GM21526 (cell line): ENCODE measurements around the gene FCMR.

Experiments
- ATAC-seq: cut with Tn5 transposase; IDR thresholded peaks from one replicate; pipeline ENCODE4 v1.9.1; 2021; ENCODE audit warnings: moderate library complexity; ENCODE audit not compliant: unreplicated experiment, low FRiP score

The FCMR gene

DNA sequence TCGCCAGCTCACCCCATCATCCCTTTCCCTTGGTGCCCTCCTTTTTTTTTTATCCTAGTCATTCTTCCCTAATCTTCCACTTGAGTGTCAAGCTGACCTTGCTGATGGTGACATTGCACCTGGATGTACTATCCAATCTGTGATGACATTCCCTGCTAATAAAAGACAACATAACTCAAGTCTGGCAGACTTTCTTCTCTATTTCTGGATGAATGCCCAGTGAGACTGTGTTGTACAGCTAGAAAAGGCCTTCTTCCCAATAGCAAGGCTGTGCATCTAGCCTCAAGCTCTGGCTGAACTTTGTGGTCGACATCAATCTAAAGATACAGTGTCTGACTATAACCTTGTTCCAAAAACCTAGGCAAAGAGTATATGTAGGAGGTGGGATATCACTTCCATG, 18.1 kb downstream of the FCMR start:
- no peak for ATAC-seq

DNA sequence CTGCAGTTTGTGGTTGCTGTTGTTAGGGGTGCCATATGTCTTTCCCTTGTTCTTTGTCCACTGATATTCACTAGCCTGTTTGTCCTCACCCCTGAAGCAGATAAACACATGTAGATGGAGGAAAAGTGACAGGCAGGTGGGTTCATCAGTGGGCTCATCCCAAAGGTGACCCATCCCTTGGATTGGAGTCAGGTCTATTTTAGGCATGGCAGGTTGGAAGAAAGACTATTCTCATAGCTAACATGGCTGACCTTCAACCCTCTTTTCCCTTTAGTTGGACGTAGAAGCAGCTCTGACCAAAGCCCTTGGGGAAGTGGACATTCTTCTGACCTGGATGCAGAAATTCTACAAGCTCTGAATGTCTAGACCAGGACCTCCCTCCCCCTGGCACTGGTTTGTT, 19.0 kb downstream of the FCMR start:
- no peak for ATAC-seq

DNA sequence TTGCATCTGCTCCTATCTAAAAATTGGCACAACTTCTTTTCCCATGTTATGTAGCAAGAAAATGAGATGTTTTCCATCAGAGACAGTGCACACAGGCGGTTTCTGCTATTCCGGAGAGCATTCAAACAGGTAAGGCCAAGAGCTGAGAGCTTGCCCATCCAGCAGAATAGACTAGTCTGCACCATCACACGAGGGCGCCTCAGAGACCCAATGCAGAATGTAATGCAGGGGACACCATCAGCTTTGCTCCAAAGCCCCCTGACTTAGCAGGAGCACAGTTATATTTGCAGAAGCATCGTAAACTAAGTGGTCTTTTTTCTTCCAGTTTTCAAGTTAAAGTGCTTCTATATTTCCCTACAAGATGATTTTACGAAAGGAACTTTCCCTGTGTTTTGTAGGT, 19.8 kb downstream of the FCMR start:
- no peak for ATAC-seq

DNA sequence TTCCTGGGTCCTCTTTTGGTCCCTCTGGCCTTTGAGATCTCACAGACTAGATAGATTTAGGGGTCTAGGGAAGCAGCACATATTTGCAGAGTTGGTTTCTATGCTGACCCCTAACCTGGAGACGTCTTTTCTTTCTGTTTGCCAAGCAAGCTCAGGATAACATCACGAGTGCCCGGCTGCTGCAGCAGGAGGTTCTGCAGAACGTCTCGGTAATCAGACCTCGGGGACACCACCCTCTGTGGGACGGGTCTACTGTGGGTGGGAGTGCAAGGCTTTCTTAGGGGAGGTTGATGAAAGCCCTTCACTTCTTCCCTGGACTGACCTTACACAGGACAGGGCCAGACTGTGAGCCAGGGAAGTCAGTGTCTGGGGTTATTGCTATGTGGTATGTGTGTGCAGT, 21.6 kb downstream of the FCMR start:
- no peak for ATAC-seq

DNA sequence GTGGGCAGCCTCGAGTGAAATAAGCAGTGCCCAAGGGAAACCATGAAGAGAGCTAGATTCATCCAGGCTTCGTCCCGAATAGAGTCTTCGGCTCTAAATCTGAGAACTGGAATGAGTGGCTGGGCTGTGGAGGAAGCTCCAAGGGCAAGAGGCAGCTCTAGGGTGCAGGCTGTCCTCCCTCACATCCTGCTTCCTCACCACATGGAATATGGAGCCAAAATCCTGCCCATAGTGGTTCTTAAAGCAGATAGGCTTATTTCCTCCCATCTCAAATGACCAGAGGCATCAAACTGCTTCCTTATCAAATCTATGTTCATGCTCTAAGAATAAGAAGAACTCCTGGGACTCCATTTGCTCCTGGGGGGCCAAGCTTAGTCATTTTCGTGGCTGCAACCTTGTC, 22.0 kb downstream of the FCMR start:
- ATAC-seq, result no peak

DNA sequence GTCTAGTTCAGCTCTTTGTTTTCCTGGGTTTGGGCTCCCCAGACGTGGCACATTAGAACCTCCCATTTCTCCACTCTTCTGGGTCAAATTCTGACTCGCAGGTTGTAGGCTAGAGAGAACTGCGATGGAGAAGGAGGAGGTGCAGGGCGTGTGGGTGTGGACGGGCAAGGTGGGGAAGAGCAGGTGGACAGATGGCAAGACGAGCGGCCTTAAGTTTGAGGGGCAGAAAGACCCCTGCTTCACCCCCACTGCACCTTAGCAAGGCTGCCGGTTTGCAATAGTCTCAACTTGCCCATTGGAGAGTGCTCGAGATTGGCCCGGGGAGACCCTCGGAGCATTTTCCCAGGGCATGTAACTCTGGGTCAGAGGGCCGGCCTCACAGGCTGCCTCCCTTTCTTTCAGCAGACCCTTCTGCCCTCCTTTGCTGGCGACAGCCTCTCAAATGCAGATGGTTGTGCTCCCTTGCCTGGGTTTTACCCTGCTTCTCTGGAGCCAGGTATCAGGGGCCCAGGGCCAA, 22.8 kb downstream of the FCMR start:
- no peak for ATAC-seq

DNA sequence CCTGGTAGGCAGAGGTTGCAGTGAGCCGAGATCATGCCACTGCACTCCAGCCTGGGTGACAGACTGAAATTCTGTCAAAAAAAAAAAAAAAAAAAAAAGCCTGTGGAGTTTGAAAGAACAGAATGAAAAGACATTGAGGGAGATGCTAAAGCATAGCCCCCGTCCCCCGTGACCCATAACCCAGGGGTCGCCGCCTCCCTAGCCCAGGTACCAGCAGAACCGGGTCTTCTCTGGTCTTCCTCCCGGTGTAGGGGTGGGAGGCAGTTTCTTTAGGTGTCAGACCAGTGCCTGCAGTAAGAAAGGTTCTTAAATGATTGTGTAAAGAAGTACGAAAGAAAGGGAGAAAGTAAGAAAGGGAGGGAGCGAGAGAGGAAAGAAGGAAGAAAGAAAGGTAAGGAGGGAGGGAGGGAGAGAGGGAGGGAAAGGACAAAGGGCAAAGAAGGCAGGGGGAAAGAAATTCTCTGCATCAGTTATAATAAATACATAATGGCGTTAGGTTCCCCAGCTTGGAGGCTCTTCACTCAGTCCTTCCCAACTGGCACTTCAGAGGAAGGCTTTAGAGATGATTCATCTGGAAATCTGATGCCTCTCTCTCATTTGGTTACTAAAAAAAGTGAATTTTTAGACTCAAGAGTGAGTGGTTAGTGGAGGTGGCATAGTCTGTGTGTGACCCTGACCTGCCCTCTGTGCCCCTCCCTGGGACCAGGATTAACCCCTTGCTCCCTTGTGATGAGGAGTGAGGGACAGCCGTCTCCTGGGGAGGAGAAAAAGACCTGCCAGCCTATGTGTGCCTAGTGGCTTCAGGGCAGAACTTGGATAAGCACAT, 23.4 kb downstream of the FCMR start:
- no peak for ATAC-seq

DNA sequence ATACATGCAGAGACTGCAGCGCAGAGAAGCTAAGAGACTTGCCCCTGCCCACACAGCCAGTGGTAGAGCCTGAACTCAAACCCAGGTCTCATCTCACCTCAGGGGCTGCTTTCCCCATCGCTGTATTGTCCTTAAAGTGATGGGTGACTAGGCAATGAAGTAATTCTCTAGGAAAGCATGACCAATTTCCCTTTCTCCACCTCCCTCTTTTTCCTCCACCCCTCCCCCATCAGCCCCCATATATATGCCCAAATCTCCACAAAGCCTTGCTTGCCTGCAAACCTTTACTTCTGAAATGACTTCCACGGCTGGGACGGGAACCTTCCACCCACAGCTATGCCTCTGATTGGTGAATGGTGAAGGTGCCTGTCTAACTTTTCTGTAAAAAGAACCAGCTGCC, 24.6 kb downstream of the FCMR start, which contains the start of gene IL24:
IL24 (plus strand) TSS at position 269 of the 400 bp plus-strand sequence. CDS start 390 bp downstream, outside the sequence.
- ATAC-seq, result no peak

DNA sequence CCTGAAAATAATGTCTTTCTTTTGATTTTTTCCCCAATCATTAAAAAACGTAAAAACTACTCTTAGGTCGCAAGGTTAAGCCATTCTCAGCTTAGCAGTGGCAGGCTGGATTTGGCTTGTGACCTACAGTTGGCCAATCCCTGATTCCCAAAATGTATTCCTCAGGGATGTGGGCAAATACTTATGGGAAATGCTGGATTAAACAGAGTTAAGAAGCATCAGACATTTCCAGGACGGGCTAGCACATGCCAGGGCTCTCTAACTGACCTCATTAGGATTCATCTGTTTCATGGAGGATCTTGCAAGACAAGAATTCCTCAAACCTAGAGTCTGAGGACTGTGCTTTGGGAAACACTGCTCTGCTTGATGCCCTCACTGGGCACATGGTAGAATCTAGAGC, 25.5 kb downstream of the FCMR start:
- ATAC-seq, result no peak

DNA sequence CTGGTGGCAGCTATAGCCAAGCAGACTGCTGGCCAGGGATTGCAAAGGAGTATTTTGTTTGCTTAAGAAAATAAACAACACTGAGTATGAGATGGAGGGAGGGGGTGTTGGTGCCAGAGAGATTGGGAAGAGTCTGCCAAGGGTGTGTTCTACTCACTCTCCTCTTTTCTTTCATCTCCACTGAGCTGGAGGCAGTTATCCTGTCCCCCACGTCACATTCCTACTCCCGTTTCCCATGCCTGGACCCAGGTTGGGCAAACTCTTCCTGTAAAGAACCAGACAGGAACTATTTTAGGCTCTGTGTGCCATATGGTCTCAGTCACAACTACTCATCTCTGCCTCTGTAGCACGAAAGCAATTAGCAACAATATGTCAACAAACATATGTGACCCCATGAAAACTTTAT, 25.9 kb downstream of the FCMR start:
- no peak for ATAC-seq

DNA sequence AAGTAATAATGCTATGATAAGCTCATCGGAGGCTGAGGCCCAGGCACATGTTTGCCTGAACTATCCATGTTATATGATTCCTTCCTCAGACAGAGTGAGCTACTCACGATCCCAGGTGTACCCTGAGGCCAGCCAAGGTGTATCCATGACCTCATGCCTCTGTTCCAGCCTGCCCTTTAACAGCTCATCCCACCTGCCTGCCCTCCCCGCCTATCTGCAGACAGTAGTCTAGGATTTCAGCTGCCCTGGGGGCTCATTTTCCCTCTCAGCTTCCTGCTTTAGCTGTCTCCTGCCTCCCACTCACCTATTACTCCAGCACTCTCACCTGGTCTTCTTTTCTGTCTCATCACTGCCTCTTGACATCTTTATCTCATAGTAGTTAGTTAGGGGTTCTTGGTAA, 26.4 kb downstream of the FCMR start:
- ATAC-seq, result no peak

DNA sequence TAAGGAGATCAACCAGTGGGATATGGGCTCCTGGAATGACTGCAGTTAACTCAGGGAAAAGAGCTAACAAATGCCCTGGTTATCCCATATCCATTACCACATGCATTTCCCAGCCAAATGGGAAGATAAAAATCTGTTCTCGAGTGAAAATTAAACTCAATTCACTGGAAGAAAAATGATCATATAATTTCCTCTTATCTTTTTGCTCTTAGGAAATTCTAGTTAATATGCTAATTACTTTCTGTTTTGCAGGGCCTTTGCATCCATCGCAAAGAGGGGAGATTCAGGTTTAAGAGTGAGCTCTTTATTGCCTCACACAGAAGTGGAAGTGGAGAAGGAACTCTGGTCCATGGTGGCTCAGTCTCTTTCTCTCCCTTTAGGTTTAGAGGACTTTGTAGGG, 28.4 kb downstream of the FCMR start:
- no peak for ATAC-seq

DNA sequence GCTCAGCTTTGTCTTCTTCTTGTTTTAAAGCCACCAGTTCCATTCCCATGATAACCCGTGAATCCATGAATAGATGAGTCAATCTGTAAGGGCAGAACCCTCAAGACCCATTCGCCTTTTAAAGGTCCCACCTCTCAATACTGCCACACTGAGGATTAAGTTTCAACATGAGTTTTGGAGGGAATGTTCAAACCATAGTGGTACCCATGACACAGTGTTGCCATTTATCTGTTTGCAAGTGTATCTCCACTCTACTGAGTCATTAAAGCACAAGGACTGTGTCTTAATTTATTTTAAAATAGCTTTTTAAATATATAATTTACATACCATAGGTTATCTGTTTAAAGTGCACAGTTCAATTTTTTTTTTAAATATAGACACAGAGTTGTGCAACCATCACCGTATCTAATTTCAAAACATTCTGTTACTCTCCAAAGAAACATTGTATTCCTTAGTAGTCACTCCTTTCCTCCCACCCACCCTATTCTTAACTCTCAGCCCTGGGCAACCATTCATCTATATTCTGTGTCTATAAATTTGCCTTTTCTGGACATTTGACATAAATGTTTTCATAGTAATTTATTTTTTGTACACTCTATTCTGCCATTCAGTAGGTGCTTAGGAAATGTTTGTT, 29.3 kb downstream of the FCMR start:
- ATAC-seq, result no peak

DNA sequence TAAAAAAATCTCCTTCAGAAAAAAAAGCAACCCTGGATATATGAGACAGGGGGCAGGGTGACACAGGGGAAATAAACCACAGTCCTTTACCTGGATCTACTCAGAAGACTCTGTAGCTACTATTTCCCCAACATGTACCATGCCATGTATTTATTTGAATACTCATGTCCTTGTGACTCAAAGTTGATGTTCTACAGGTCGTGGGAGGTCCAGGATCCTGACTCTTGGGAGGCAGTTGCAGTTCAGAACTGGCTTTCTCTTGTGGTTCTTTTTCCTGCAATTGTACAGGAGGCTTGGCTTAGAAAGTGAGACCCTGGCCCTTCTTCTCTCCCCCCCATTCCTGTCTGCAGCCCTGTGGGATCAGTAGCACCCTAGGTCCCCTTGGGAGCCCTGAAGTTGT, 30.3 kb downstream of the FCMR start:
- no peak for ATAC-seq

DNA sequence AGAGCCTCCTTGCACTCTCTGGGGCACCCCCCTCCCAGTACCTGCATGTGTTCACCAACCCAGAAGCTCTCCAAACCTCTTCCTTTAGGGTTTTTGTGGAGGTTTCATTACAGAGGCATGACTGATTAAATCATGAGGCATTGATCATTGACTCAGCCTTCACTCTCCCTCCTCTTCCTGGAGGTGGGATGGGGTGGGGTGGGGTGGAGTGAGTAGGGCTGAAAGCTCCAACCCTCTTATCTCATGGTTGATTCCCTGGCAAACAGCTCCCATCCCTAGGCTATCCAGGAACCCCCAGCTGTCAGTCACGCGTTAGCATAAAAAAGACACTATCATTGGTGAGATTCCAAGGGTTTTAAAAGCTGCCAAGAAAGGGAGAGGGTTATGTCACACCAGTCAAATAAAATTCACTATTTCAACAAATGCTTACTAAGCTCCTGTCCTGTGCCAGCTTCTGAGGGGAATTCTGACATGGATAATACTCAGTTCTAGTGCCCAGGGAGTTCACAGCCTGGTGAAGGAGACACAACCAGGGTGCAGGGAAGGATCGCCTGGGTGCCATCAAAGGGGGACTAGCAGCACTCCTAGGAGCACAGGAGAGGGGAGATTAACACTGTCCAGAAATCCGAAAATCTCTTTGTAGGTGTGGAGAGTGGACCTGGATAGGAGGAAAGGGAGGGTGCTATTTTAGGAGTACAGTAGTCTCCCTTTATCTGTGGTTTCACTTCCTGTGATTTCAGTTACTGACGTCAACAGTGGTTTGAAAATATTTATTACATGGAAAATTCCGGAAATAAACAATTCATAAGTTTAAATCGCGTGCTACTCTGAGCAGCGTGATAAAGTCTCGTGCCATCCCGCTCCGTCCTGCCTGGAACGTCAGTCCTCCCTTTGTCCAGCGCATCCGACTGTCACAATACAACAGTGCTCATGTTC, 31.3 kb downstream of the FCMR start:
- no peak for ATAC-seq

DNA sequence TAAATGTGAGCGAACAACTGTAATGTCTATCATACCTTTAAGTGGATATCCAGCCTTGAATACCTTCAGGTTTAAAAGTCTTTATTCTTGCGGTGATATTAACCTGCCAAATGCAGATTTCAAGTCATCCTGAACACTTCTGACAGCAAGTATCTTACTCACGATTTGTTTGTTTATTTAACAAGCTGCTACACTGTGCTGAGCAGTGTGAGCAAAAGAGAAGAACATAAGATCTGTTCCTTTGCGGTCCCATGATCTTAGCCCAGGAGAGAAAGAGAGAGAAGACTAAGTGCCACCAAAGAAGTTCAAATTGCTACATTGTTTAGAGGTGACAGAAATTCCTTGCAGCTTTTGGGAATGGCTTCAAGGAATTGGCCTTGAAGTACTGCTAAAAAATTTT, 34.0 kb downstream of the FCMR start:
- ATAC-seq, result no peak

DNA sequence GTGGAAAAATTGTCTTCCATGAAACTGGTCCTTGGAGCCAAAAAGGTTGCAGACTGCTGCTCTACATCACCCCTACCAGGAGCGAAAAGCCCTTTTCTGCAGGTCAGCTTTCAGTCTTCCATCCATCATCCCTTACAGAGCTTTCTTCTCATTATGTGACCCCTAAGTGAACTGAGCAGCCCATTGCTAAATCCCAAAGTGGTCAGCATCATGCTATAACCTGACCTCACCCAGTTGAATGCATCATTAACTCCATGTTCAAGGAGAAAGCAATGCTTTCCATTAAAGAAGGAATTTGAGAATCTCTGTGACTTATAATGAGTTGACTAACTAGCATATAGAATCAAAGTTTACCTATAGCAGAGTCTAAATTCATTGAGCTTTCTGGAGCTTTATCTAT, 34.9 kb downstream of the FCMR start:
- ATAC-seq, result no peak

DNA sequence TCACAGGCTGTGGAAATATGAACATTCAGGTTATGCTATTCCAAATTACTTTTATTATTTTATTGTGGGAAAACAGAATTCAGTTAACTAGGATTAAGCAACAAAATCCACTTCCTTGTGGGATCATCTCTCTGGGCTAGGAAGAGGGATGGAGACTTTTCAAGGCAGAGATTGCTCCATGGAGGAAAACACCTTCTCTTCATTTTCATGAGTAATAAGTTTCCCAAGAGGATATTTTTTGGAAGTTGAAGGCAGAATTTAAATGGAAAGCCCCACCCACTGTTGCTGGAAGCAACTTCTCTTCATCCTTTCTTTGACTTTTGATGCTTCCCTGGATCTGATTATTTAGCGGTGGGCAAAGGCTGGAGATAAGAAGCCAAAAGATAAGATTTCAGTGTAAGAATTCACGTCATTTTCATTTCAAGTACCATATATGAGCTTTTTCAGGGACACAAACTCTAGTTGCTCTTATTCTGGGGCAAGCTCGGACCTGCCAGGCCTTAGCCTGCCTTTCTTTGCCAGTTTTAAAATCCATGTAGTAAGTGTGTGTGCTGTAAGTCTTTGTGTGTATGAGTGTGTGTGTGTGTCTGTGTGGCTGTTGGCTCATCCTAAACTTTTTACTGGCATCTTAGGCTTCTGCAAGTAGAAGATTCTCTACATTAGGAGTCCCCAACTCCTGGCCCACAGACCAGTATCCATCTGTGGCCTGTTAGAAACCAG, 36.2 kb downstream of the FCMR start:
- no peak for ATAC-seq

DNA sequence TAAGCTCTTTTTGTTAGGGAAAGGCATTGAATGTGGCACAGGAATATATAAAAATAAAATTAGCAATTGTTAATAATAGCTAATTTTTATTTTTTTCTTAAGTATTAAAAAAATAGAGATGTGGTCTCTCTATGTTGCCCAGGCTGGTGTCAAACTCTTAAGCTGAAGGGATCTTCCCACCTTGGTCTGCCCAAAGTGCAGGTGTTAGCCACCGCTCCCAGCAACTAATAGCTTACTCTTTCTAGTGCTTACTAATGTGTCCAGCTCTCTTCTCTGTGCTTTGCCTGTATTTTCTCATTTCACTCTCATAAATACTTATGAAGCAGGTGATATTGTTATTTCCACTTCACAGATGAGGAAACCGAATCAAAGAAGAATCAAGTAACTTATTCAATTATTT, 37.9 kb downstream of the FCMR start:
- no peak for ATAC-seq

DNA sequence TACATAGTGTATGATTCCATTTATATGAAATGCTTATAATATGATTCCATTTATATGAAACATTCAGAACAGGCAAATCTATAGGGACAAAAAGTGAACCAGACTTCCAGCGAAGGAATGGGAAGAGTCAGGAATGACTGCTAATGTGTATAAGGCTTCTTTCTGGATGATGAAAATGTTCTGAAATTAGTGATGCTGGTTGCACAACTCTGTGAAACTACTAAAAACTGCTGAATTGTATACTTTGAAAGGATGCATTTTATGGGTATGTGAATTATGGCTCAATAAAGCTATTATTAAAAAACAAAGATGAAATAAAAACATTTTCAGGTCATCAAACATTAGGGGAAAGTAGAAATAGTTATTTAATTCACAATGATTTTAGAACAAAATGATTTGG, 38.6 kb downstream of the FCMR start:
- no peak for ATAC-seq
